ENCODE data around the gene THSD4. TPM values are rescaled to one million over a fixed set of nuclear protein-coding genes. Genes with fewer than 3 reads are reported as not detected.

THSD4 gene
- total and polyA plus RNA-seq, 2 donors (not counting 1 experiment from before 2014, with no cell fraction given), result 43.1 to 95.5 TPM

DNA sequence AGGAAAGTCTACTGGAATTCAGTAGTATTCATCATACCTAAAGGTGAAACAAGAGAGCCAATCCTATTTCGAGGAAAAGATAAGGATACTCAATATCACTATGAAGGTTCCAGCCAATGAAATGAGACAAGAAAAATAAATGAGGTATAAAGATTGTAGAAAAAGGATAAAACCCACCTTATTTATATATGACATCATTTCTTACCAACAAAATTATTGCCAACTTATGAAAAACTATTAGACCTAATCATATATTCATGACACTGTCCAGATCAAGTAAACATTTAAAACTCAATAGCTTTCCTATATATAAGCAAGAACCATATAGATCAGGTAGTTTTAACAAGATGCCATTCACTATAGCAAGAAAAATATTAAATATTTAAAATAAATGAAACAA lies 584.7 kb downstream of the THSD4 start:
- no peak overlapping the region for H3K4me3 ChIP-seq (replicated peaks in 1 of 4; ENCODE audit: control extremely low read depth in 1 of 4, insufficient read depth in 1 of 4, low read depth in 3 of 4, low read length in 4 of 4)
- no peak for DNase-seq (ENCODE audit: low read depth in 2 of 2)
- H2AFZ ChIP-seq (ENCODE audit: low read length), result no peak overlapping the region
- H3K27me3 ChIP-seq (ENCODE audit: control insufficient read depth, insufficient read depth, low read length), result no peaks in the 10 kb centered on the region
- no peak overlapping the region for H3K4me2 ChIP-seq (ENCODE audit: extremely low read depth, insufficient read depth, low read length)
- no peaks in the 10 kb centered on the region for H3K9me3 ChIP-seq (ENCODE audit: control insufficient read depth, insufficient read depth, low read depth, low read length)
- H3K27ac ChIP-seq (ENCODE audit: insufficient read depth, low read length), result no peak overlapping the region
- no peak for TF ChIP-seq EZH2 (IDR thresholded peaks at IDR 0.05; ENCODE audit: low read length, missing control alignments)
- TF ChIP-seq, protein P1, sequence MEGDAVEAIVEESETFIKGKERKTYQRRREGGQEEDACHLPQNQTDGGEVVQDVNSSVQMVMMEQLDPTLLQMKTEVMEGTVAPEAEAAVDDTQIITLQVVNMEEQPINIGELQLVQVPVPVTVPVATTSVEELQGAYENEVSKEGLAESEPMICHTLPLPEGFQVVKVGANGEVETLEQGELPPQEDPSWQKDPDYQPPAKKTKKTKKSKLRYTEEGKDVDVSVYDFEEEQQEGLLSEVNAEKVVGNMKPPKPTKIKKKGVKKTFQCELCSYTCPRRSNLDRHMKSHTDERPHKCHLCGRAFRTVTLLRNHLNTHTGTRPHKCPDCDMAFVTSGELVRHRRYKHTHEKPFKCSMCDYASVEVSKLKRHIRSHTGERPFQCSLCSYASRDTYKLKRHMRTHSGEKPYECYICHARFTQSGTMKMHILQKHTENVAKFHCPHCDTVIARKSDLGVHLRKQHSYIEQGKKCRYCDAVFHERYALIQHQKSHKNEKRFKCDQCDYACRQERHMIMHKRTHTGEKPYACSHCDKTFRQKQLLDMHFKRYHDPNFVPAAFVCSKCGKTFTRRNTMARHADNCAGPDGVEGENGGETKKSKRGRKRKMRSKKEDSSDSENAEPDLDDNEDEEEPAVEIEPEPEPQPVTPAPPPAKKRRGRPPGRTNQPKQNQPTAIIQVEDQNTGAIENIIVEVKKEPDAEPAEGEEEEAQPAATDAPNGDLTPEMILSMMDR (conservative IDR thresholded peaks at IDR 0.05 in 1 of 2, IDR thresholded peaks at IDR 0.05 in 1 of 2; ENCODE audit: low read depth in 1 of 2, low read length in 2 of 2), result no peak
- H3K36me3 ChIP-seq (ENCODE audit: control insufficient read depth, insufficient read depth, low read length), result no peaks in the 10 kb centered on the region
- no peaks in the 10 kb centered on the region for H3K4me1 ChIP-seq (ENCODE audit: control insufficient read depth, extremely low read depth, insufficient read depth, low read length)
- no peaks in the 10 kb centered on the region for H4K20me1 ChIP-seq (ENCODE audit: control insufficient read depth, extremely low read depth, insufficient read depth, low read length)
- no peak overlapping the region for H3K9ac ChIP-seq (ENCODE audit: insufficient read depth, low read length)
- H3K79me2 ChIP-seq (ENCODE audit: control insufficient read depth, insufficient read depth, low read length), result no peaks in the 10 kb centered on the region

DNA sequence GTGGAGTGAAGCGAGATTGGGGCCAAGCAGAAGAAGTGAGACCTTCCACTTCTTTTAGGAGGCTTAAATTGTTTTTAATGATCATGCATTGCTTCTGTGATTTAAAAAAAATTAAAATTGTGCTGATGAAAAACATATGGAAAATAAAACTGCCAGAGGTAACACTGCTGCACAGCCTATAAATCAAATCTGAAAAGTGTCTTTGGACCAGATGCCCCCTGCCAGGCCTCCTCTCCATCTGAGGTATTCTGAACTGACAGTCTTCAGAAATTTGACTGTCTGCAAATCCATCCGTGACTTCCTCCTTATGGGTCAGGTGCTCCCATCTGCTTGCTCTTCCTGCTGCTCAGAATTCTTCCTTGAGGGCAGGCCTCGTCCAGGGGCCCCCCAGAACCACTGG lies 586.5 kb downstream of the THSD4 start:
- H3K4me1 ChIP-seq (ENCODE audit: control insufficient read depth, extremely low read depth, insufficient read depth, low read length), result peaks cover 6% of the 10 kb centered on the region
- no peaks in the 10 kb centered on the region for H3K36me3 ChIP-seq (ENCODE audit: control insufficient read depth, insufficient read depth, low read length)
- H3K79me2 ChIP-seq (ENCODE audit: control insufficient read depth, insufficient read depth, low read length), result no peaks in the 10 kb centered on the region
- TF ChIP-seq EZH2 (IDR thresholded peaks at IDR 0.05; ENCODE audit: low read length, missing control alignments), result no peak
- TF ChIP-seq, protein P1 (conservative IDR thresholded peaks at IDR 0.05 in 1 of 2, IDR thresholded peaks at IDR 0.05 in 1 of 2; ENCODE audit: low read depth in 1 of 2, low read length in 2 of 2), result no peak
- H3K9me3 ChIP-seq (ENCODE audit: control insufficient read depth, insufficient read depth, low read depth, low read length), result no peaks in the 10 kb centered on the region
- DNase-seq (ENCODE audit: low read depth in 2 of 2), result no peak
- H3K27ac ChIP-seq (ENCODE audit: insufficient read depth, low read length), result no peak overlapping the region
- H3K4me3 ChIP-seq (replicated peaks in 1 of 4; ENCODE audit: control extremely low read depth in 1 of 4, insufficient read depth in 1 of 4, low read depth in 3 of 4, low read length in 4 of 4), result no peak overlapping the region
- H2AFZ ChIP-seq (ENCODE audit: low read length), result no peak overlapping the region
- H4K20me1 ChIP-seq (ENCODE audit: control insufficient read depth, extremely low read depth, insufficient read depth, low read length), result no peaks in the 10 kb centered on the region
- no peaks in the 10 kb centered on the region for H3K27me3 ChIP-seq (ENCODE audit: control insufficient read depth, insufficient read depth, low read length)
- no peak overlapping the region for H3K9ac ChIP-seq (ENCODE audit: insufficient read depth, low read length)
- no peak overlapping the region for H3K4me2 ChIP-seq (ENCODE audit: extremely low read depth, insufficient read depth, low read length)

DNA sequence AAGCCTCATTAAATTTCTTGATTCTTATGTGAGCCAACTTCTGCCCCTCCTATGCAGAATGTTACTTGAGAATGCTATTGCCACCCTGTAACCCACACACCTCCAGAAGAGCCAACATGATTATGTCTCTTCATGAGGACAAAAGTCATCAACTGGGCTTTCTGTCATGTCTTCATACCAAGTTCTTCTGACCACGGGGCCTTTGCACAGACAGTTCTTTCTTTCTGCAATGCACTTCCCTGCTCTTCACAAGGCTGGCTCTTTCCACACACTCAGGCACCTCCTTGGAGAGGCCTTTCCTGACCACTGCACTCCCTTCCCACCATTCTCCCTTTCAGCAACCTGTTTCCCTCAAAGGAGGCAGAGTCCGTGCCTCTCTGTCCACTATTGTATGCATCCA lies 587.2 kb downstream of the THSD4 start:
- no peaks in the 10 kb centered on the region for H3K27me3 ChIP-seq (ENCODE audit: control insufficient read depth, insufficient read depth, low read length)
- H4K20me1 ChIP-seq (ENCODE audit: control insufficient read depth, extremely low read depth, insufficient read depth, low read length), result no peaks in the 10 kb centered on the region
- H3K27ac ChIP-seq (ENCODE audit: insufficient read depth, low read length), result no peak overlapping the region
- no peak for DNase-seq (ENCODE audit: low read depth in 2 of 2)
- no peaks in the 10 kb centered on the region for H3K79me2 ChIP-seq (ENCODE audit: control insufficient read depth, insufficient read depth, low read length)
- H3K4me1 ChIP-seq (ENCODE audit: control insufficient read depth, extremely low read depth, insufficient read depth, low read length), result peaks cover 10% of the 10 kb centered on the region
- H3K9me3 ChIP-seq (ENCODE audit: control insufficient read depth, insufficient read depth, low read depth, low read length), result no peaks in the 10 kb centered on the region
- H3K36me3 ChIP-seq (ENCODE audit: control insufficient read depth, insufficient read depth, low read length), result no peaks in the 10 kb centered on the region
- no peak overlapping the region for H3K4me3 ChIP-seq (replicated peaks in 1 of 4; ENCODE audit: control extremely low read depth in 1 of 4, insufficient read depth in 1 of 4, low read depth in 3 of 4, low read length in 4 of 4)
- no peak overlapping the region for H2AFZ ChIP-seq (ENCODE audit: low read length)
- no peak overlapping the region for H3K4me2 ChIP-seq (ENCODE audit: extremely low read depth, insufficient read depth, low read length)
- TF ChIP-seq, protein P1 (conservative IDR thresholded peaks at IDR 0.05 in 1 of 2, IDR thresholded peaks at IDR 0.05 in 1 of 2; ENCODE audit: low read depth in 1 of 2, low read length in 2 of 2), result no peak
- TF ChIP-seq EZH2 (IDR thresholded peaks at IDR 0.05; ENCODE audit: low read length, missing control alignments), result no peak
- no peak overlapping the region for H3K9ac ChIP-seq (ENCODE audit: insufficient read depth, low read length)

Data from fibroblast of lung (primary cell).